ENCODE data around the gene CDK7.
"Not testable (repeated sequence)": the region's sequence is repeated elsewhere in the genome, so short reads cannot be mapped to it uniquely, and the experiment has no call there.

Gene CDK7

DNA sequence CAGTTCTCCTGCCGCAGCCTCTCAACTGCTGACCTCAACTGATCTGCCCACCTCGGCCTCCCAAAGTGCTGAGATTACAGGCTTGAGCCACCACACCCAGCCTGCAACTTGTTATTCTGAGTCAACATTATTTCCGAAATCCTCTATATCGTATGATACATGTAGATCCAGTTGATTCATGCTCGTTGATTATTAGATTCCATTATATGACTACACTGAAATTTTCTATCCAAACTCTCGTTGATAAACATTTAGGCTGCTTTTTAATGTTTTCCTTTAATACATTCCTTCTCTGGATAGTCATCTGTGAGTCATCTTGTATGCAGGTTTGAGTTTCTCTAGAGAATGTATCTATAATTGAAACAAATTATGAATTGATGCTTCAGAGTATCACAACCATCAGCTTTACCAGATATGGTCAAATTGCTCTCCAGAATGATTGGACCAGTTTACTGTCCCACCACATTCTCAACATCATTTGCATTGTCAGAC is 4.1 kb downstream of the CDK7 start:
- DNase-seq = no peak

- no peak for DNase-seq
Observed at GRCh38 chr5:69242215-69242927, 7.7 kb downstream of the CDK7 start.

DNA sequence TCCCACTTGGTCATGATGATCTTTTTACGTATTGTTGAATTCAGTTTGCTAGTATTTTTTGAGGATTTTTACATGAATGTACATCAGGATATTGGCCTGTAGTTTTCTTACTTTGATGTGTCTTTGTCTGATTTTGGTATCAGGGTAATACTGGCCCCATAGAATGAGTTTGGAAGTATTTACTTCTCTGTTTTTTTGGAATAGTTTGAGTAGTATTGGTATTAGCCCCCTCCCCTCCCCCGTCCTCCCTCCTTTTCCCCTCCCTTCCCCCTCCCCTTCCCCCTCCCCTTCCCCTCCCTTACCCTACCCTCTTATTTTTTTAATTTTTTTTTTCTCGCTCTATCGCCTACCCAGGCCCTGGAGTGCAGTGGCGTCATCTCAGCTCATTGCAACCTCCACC is 10.3 kb downstream of the CDK7 start:
- DNase-seq = no peak

DNA sequence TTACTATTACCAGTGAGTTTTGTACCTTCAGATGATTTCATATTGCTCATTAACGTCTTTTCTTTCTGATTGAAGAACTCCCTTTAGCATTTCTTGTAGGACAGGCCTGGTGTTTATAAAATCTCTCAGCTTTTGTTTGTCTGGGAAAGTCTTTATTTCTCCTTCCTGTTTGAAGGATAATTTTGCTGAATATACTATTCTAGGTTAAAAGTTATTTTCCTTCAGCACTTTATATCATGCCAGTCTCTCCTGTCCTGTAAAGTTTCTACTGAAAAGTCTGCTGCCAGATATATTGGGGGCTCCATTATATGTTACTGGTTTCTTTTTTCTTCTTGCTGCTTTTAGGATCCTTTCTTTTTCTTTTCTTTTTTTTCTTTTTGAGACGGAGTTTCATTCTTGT is 13.3 kb downstream of the CDK7 start:
- no peak for DNase-seq

GRCh38 chr5:69250593-69250992 is 15.9 kb downstream of the CDK7 start:
- no peak for DNase-seq

DNA sequence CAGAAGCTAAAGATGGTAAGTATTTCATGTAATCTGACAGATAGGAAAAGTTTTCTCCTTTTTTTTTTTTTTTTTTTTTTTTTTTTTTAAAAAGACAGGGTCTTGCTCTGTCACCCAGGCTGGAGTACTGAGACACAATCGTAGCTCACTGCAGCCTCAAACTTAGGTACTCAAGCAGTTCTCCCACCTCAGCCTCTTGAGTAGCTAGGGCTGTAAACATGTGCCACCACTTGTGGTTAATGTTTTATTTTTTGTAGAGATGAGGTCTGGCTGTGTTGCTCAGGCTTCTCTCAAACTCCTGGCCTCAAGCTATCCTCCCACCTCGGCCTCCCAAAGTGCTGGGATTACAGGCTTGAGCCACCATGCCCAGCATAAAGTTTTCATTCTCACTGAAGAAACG is 17.8 kb downstream of the CDK7 start:
- no peak for DNase-seq

DNA sequence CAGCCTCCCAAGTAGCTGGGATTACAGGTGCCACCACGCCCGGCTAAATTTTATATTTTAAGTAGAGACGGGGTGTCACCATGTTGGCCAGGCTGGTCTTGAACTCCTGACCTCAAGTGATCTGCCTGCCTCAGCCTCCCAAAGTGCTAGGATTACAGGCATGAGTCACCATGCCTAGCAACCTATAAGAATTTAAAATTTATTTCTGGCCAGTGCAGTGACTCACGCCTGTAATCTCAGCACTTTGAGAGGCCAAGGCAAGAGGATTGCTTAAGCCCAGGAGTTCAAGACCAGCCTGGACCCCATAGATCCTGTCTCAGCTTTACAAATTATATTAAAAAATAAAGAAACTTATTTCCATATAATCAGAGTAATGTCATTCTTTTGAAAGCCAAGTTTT is 21.3 kb downstream of the CDK7 start:
- DNase-seq = not testable (repeated sequence)

DNA sequence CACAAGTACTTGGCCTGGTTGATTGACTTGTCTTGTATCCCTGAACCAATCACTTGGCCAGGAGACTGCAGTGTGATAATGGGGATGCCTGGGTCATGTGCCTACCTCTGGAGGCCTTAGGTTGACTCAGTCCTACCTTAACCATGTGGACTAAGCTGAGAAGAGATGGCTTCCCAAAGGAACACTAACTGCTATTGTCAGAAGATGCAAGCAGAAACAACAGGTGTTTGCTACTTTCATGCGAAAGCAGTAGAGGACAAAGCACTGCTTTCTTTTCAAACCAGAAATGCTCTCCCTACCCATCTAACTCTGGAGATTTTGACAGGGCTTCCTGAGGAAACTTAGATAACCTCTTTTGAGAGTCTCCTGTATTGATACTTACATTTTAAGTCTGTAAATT is 22.9 kb downstream of the CDK7 start:
- DNase-seq = no peak

DNA sequence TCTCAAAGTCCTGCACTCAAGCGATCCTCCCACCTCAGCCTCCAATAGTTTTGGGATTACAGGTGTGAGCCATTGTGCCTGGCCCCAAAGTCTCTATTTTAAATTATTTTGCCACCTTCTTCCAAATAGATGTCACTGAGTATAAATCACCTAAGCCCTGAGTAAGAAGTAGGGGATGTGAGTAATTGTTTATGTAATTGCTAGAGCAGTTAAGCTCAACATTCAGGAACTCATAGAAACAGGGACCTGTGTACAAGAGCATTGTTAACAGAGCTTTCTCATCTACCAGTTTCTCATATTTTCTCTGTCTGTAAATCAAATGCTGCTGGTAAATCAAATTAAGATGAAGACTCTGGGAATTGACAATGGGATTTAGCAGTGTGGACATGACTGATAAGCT is 26.3 kb downstream of the CDK7 start:
- no peak for DNase-seq

GRCh38 chr5:69265931-69266330 is 31.2 kb downstream of the CDK7 start:
- no peak for DNase-seq

DNA sequence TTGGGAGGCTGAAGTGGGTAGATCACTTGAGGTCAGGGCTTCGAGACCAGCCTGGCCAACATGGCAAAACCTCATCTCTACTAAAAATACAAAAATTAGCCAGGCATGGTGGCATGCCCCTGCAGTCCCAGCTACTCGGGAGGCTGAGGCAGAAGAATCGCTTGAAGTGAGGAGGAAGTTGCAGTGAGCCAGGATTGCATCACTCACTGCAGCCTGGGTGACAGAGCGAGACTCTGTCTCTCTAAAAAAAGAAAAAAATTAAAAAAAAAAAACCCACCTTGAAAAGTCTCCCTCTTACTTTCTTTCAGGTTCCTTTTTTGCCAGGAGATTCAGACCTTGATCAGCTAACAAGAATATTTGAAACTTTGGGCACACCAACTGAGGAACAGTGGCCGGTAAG is 34.2 kb downstream of the CDK7 start:
- DNase-seq = no peak

- no peak for DNase-seq
Observed at GRCh38 chr5:69270840-69271239, 36.2 kb downstream of the CDK7 start.

DNA sequence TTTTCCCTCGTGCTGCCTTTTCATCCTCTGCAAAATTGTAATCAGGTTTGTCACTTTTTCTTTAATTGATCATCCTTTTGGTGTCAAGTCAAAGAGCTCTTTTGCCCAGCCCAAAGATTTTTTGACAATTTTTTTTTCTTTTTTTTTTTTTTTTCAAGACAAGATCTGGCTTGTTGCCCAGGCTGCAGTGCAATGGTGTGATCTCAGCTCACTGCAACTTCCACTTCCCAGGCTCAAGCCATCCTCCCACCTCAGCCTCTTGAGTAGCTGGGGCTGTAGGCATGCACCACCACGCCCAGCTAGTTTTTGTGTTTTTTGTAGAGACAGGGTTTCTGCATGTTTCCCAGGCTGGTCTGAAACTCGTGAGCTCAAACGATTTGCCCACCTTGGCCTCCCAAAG is 36.7 kb downstream of the CDK7 start:
- DNase-seq = peak; percentile 0

DNA sequence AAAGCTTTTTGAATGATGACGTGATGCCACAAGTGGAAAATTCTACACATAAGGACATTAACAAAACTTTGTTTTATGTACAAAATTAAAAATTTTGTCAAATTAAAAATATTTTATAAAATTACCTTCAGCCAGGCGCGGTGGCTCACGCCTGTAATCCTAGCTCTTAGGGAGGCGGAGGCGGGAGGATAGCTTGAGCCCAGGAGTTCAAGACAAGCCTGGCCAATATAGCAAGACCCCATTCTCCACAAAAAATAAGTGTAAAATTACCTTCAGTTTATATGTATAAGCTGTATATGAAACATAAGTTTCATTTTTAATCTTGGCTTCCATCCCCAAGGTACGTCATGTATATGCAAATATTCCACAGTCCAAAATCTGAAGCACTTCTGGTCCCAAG is 40.9 kb downstream of the CDK7 start:
- no peak for DNase-seq

- no peak for DNase-seq
Observed at GRCh38 chr5:69276422-69277174, 41.9 kb downstream of the CDK7 start.

- DNase-seq = no peak
Observed at GRCh38 chr5:69279517-69279916, 44.8 kb downstream of the CDK7 start.

DNA sequence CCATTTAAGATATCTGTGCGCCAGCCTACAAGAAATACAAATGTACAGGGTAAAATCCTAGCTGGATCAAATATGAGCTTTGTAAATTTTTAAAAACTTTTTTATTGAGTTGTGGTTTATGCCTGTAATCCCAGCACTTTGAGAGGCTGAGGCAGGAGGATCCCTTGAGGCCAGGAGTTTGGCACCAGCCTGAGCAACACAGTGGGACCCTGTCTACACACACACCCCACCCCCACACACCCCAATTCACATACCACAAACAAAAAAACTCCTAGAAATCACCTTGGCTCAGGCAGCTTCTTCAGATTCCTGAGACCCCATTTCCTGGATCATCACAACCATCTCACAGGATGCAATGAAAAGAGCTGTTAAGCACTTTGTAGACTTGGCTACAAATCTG is 46.4 kb downstream of the CDK7 start:
- no peak for DNase-seq

- DNase-seq = no peak
Observed at GRCh38 chr5:69284203-69284602, 49.5 kb downstream of the CDK7 start.

DNA sequence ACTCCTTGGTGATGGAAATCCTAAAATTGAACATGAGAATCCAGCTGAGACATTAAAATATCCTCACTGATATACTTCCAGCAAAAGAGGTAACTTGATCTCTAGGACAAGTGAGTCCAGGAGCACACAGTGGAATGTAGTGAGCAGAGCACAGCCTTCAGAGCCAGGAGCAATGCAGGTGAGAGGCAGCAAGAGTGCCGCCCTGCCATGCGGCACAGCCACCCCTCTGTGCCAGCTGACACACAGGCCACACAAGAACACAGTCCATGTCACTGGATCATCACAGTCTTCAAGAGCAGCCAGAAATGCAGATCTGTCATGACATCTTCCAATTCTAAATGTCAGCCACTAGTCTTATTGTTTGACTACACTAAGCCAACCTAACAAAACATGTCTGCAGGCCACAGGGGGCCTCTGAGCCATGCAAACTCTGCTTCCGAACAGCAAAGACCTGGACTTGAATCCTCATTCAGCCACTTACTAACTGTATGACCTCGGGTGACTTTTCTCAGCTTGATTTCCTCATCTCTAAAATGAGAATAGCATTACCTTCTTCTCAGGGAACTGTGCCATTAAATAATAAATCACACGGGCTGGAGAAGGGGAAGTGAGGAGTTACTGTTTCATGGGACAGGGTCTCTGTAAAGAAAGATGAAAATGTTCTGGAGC is 50.9 kb downstream of the CDK7 start:
- no peak for DNase-seq

GRCh38 chr5:69288069-69288468 is 53.4 kb downstream of the CDK7 start:
- DNase-seq = no peak

DNA sequence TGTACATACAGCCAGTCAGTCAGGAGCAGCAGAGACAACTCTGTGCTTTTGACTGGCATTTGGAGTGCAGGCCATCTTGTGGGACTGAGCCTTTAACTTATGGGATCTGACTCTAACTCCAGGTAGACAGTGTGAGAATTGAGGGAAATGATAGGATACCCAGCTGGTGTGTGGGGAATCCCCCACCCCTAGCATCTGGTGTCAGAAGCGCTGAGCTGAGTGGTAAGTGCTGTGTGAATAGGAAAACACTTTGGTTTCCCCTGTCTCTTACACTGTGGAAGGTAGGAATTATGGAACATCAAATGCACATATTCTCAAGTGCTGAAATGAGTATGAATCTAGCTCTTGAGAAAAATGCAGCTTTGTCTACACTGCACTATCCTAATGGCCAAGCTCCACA is 54.0 kb downstream of the CDK7 start:
- DNase-seq = no peak

- DNase-seq = no peak
Observed at GRCh38 chr5:69292306-69292705, 57.6 kb downstream of the CDK7 start.

DNA sequence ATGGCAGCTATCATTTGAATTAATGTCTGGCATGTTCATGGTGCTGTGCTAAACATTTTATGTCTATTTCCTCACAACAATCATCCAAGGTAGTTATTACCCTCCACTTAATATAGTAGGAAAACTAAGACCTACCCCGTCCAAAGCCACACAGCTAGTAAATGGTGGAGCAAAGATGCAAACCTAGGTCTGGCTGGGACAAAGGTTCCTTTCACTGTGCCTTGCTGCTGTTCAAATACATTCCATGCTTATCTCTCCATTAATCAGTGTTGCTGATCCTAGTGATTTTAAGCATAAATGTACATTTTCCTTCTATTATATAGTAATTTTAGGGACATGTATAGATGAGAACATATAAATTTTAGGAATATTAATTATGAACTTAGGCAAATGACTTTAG is 59.2 kb downstream of the CDK7 start:
- no peak for DNase-seq
